Measurements from ENCODE around the gene GSK3A. TPM values are rescaled to one million over a fixed set of nuclear protein-coding genes. Genes with fewer than 3 reads are reported as not detected.

GSK3A gene
- total RNA-seq (2011; cell fraction: chromatin; rRNA removed; ENCODE audit: low replicate concordance), result 22.4 and 48.7 TPM in 2 replicates
- total RNA-seq (2011; cell fraction: nucleolus; rRNA removed), result 25.8 and 28.0 TPM in 2 replicates
- total RNA-seq (2011; cell fraction: nucleoplasm; rRNA removed), result 24.6 and 32.8 TPM in 2 replicates
- total RNA-seq (2014; rRNA removed) (22.7 and 25.2 TPM in 2 replicates), total RNA-seq (2014; rRNA removed; fragmentation: Illumina TruSeq; extraction: Trizol) (16.6 and 21.4 TPM in 2 replicates), total RNA-seq (2015; rRNA removed; fragmentation: Illumina TruSeq; extraction: Trizol) (31.4 and 33.3 TPM in 2 replicates), total RNA-seq (2021) (54.9 and 56.0 TPM in 2 replicates), polyA plus RNA-seq (2011; rRNA removed) (49.3 and 61.9 TPM in 2 replicates), polyA plus RNA-seq (2014; fragmentation: Illumina TruSeq; extraction: Trizol) (90.0 and 90.7 TPM in 2 replicates), polyA plus RNA-seq (2014; fragmentation: Nextera tagmentation; extraction: Ambion mirVana) (under 1 TPM; 0.62 to 0.89 TPM), polyA plus RNA-seq (2014; rRNA removed) (54.2 and 55.4 TPM in 2 replicates), polyA minus RNA-seq (2011; rRNA and poly(A)+ RNA removed) (18.3 and 32.8 TPM in 2 replicates), Bru-seq, nascent RNA (percentile 73 among the genes with signal in this experiment), BruChase-seq, experiment 1, labeled RNA remaining after a 2-hour chase (percentile 80 among the genes with signal in this experiment), BruChase-seq, experiment 2, labeled RNA remaining after a 6-hour chase (percentile 87 among the genes with signal in this experiment)
- 72.0 and 94.0 TPM in 2 replicates for polyA plus RNA-seq (2011; cell fraction: cytosol; rRNA removed)
- 46.6 and 64.9 TPM in 2 replicates for polyA plus RNA-seq (2011; cell fraction: nucleus; rRNA removed)
- 48.3 and 56.6 TPM in 2 replicates for polyA plus RNA-seq (2012)
- polyA minus RNA-seq (2011; cell fraction: cytosol; rRNA and poly(A)+ RNA removed), result 31.4 and 33.4 TPM in 2 replicates
- 7.9 and 9.6 TPM in 2 replicates for polyA minus RNA-seq (2011; cell fraction: nucleus; rRNA and poly(A)+ RNA removed)
- long read RNA-seq, experiment 1, transcript GSK3A-201 (11 exons, 2,188 nt), result major isoform, 23 of 64 reads
- long read RNA-seq, experiment 1, partial matches to known transcripts, result 5 of 64 reads
- long read RNA-seq, experiment 1, other reads (novel, unspliced or antisense), result 32 of 64 reads
- long read RNA-seq, experiment 2, transcript GSK3A-201 (11 exons, 2,188 nt), result major isoform, 81 of 126 reads
- long read RNA-seq, experiment 2, partial matches to known transcripts, result 11 of 126 reads
- long read RNA-seq, experiment 2, other reads (novel, unspliced or antisense), result 25 of 126 reads
- long read RNA-seq, experiment 3, partial matches to known transcripts, result 0 of 2 reads
- long read RNA-seq, experiment 3, other reads (novel, unspliced or antisense), result 2 of 2 reads

DNA sequence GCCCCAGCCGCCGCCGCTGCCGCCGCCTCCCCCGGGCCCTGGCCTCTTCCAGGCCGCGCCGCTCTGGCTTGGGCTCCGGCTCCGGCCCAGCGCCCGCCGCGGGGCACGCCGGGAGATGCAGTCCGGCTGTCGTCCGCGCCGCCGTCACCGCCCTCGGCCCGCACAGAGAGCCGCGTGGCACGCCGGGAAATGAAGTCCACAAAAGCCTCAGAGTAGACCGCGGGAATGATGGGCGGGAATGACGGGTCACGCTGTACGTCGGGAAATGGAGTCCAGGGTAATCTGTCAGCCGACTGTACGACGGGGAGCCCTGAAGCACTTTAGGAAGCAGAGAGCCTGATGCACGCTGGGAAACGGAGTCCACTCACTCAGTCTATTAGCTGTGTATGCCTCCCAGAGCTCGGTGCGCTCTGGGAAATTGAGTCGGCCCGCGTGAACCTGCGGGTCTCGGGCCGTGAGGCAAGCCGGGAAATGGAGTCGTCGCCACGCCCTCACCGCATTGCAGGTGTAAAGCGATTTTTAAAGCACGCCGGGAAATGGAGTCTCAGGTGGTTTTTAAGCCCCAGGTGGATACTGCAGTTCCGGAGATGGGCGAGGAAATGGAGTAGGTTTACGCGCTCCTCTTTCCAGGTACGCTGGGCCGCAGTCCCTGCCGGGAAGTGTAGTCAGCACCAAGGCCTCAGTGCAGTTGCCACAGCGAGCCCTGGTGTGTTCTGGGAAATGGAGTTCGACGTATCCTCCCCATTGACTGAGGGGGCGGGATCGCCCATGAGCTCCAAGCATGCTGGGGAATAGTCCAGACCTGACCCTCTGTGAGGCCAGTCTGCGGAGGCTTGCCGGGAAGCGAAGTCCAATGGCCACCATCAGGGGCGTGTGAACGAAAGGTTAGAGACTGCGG, at the start of gene GSK3A:
Gene GSK3A, minus strand, starts transcription at position 91 of the 898 bp plus-strand sequence. CDS start 137 bp downstream, outside the sequence.
- Histone ChIP-seq H3K36me3 (ENCODE audit: control insufficient read depth, insufficient read depth, low read length) (peaks cover 32% of the 10 kb centered on the region), H3K9me1 (ENCODE audit: control insufficient read depth, insufficient read depth, low read length) (no peaks in the 10 kb centered on the region), H2AFZ (ENCODE audit: low read depth, low read length) (peak within 1 kb of the TSS; percentile 98), H3K4me1 (replicated peaks in 1 of 2; ENCODE audit: control insufficient read depth in 2 of 2, insufficient read depth in 2 of 2, low read length in 2 of 2) (peaks cover 7 to 19% of the 10 kb centered on the region in 2 experiments; a peak in 4 of 5 replicates), H3K9ac (ENCODE audit: insufficient read depth in 1 of 2, low read depth in 2 of 2, low read length in 2 of 2) (peak within 1 kb of the TSS; percentile 89 to 95), H4K20me1 (replicated peaks; ENCODE audit: control insufficient read depth, insufficient read depth, low read length) (no peaks in the 10 kb centered on the region), H3K9me3 (replicated peaks; ENCODE audit: control insufficient read depth, insufficient read depth, low read depth, low read length) (no peaks in the 10 kb centered on the region), H3K27ac (ENCODE audit: extremely low read depth, low read depth, low read length) (peak within 1 kb of the TSS; percentile 84), H3K4me3 (peak within 1 kb of the TSS; percentile 79), H3K27me3 (ENCODE audit: control insufficient read depth in 2 of 2, insufficient read depth in 2 of 2, low read length in 2 of 2) (no peaks in the 10 kb centered on the region), H3K79me2 (ENCODE audit: control insufficient read depth, insufficient read depth, low read length) (peaks cover 49% of the 10 kb centered on the region), H3K4me2 (ENCODE audit: insufficient read depth, low read length) (peak within 1 kb of the TSS; percentile 92)
- ChIA-PET CTCF (ENCODE audit: low intra/inter-chr PET ratio) (interaction anchor here (2.2 kb wide), 1 partner anchor 110 kb away, joined by 6 read pairs; the partner anchor contains the start of gene POU2F2), POLR2A (interaction anchor here (0.5 to 11.7 kb wide), 22 partner anchors 9 to 154 kb away, joined by 3 to 116 read pairs (median 4); partner anchors contain the start of genes DEDD2, PAFAH1B3 and PRR19)
- ATAC-seq (peak; percentile 88), FAIRE-seq (peak; percentile 99), DNase-seq (ENCODE audit: extremely low read depth in 1 of 4, low spot score in 3 of 4) (peak; percentile 82 to 99 (median 88))
- WGBS (ENCODE audit: insufficient coverage, low coverage, missing lambda C conversion rate), result under 1% methylated on average over 69 of the region's 76 CpGs
- no TSS peak for BruUV-seq (replicated peaks)
- in situ Hi-C loops (cut with MboI) (no loop called here), intact Hi-C loops (cut with micrococcal nuclease) (loop anchor here (2.0 to 5.0 kb wide), 3 partner anchors 22 to 55 kb away; partner anchors contain the start of gene ZNF526)
- TF ChIP-seq YBX1 (IDR thresholded peaks at IDR 0.05) (no peak), E2F8 (IDR thresholded peaks at IDR 0.05; ENCODE audit: low read depth, partially characterized antibody) (peak; percentile 91), ZFP1 (CRISPR knock-in tag; IDR thresholded peaks at IDR 0.05) (0 out of 2 replicates have a peak, but pooled peaks have one; percentile 28), NR3C1 (CRISPR knock-in tag; IDR thresholded peaks at IDR 0.05) (no peak), ZNF354B (CRISPR knock-in tag; IDR thresholded peaks at IDR 0.05) (no peak), KDM1A (IDR thresholded peaks at IDR 0.05) (no peak), RCOR1 (IDR thresholded peaks at IDR 0.05; ENCODE audit: borderline replicate concordance in 1 of 2, low read depth in 2 of 2, low read length in 2 of 2) (peak in 1 of 2 experiments; percentile 47; a peak in 2 of 4 replicates), HDGF (IDR thresholded peaks at IDR 0.05) (no peak), STAT5A (IDR thresholded peaks at IDR 0.05; ENCODE audit: borderline replicate concordance, low read length) (peak; percentile 18; the same call in 1 of the 2 replicates), TAL1 (IDR thresholded peaks at IDR 0.05) (no peak), RFX1 (IDR thresholded peaks at IDR 0.05) (peak; percentile 75), PML (IDR thresholded peaks at IDR 0.05; ENCODE audit: low read length) (peak; percentile 89), ELF1 (tag; IDR thresholded peaks at IDR 0.05) (peak; percentile 91), FOXM1 (IDR thresholded peaks at IDR 0.05; ENCODE audit: low read depth) (no peak), FOXM1 (CRISPR knock-in tag; IDR thresholded peaks at IDR 0.05; ENCODE audit: low read depth) (no peak), ZNF583 (CRISPR knock-in tag; IDR thresholded peaks at IDR 0.05) (no peak)
